Measurements from ENCODE around the gene SVIL. TPM values are rescaled to one million over a fixed set of nuclear protein-coding genes. Genes with fewer than 3 reads are reported as not detected.
"Not testable (repeated sequence)": the region's sequence is repeated elsewhere in the genome, so short reads cannot be mapped to it uniquely, and the experiment has no call there.

SVIL gene
- total RNA-seq, 3 donors from 2014 or later, result 67.6 to 1,278 (median 86.0) TPM

- DNase-seq (no peak), ATAC-seq (peak; percentile 15)
- intact Hi-C loops (cut with DNase I, micrococcal nuclease), result no loop called here
- TF ChIP-seq CTCF (IDR thresholded peaks at IDR 0.05), result no peak
- Histone ChIP-seq H3K9me3 (no peaks in the 10 kb centered on the region), H3K4me3 (no peak overlapping the region), H3K36me3 (ENCODE audit: low read depth) (no peaks in the 10 kb centered on the region), H3K4me1 (ENCODE audit: low read depth) (no peaks in the 10 kb centered on the region)
These were observed 164.4 kb downstream of the SVIL start for GRCh38 chr10:29470355-29470705.

GRCh38 chr10:29469481-29470354 is 165.1 kb downstream of the SVIL start:
- TF ChIP-seq CTCF (IDR thresholded peaks at IDR 0.05), result no peak
- intact Hi-C loops (cut with DNase I, micrococcal nuclease), result no loop called here
- Histone ChIP-seq H3K36me3 (ENCODE audit: low read depth) (no peaks in the 10 kb centered on the region), H3K9me3 (no peaks in the 10 kb centered on the region), H3K4me3 (no peak overlapping the region), H3K4me1 (ENCODE audit: low read depth) (no peaks in the 10 kb centered on the region)
- ATAC-seq, result no peak
- DNase-seq, result no peak

GRCh38 chr10:29465384-29465783 is 169.4 kb downstream of the SVIL start:
- no peak for DNase-seq
- TF ChIP-seq CTCF (IDR thresholded peaks at IDR 0.05), result no peak

GRCh38 chr10:29464671-29465171 is 170.1 kb downstream of the SVIL start:
- ATAC-seq; H3K9me3 ChIP-seq; H3K4me3 ChIP-seq; H3K4me1 ChIP-seq (ENCODE audit: low read depth); intact Hi-C loops (cut with DNase I, micrococcal nuclease); H3K36me3 ChIP-seq (ENCODE audit: low read depth); DNase-seq: not testable (repeated sequence)

More at GRCh38 chr10:29465384-29465783, 169.4 kb downstream of the SVIL start:
- H3K9me3 ChIP-seq, result no peaks in the 10 kb centered on the region
- H3K4me3 ChIP-seq, result no peak overlapping the region
- no peak for ATAC-seq
- intact Hi-C loops (cut with DNase I, micrococcal nuclease), result no loop called here
- no peaks in the 10 kb centered on the region for H3K4me1 ChIP-seq (ENCODE audit: low read depth)
- H3K36me3 ChIP-seq (ENCODE audit: low read depth), result no peaks in the 10 kb centered on the region

GRCh38 chr10:29461042-29461441 is 173.7 kb downstream of the SVIL start:
- no peak for DNase-seq
- ATAC-seq, result no peak
- H3K36me3 ChIP-seq (ENCODE audit: low read depth), result no peaks in the 10 kb centered on the region
- H3K9me3 ChIP-seq, result no peaks in the 10 kb centered on the region
- H3K4me1 ChIP-seq (ENCODE audit: low read depth), result no peaks in the 10 kb centered on the region
- TF ChIP-seq CTCF (IDR thresholded peaks at IDR 0.05), result no peak
- intact Hi-C loops (cut with DNase I, micrococcal nuclease), result no loop called here
- H3K4me3 ChIP-seq, result no peak overlapping the region

- intact Hi-C loops (cut with DNase I, micrococcal nuclease); H3K4me3 ChIP-seq; ATAC-seq; DNase-seq; H3K4me1 ChIP-seq (ENCODE audit: low read depth); H3K9me3 ChIP-seq; H3K36me3 ChIP-seq (ENCODE audit: low read depth): not testable (repeated sequence)
These were observed 176.6 kb downstream of the SVIL start for GRCh38 chr10:29458190-29458589.
